Activated CD4-positive, alpha-beta T cell treated with anti-CD3 and anti-CD28 coated beads, Interleukin-2, amount 50 U/mL, for 48 hours (primary cell): Measurements from ENCODE around the gene FOXG1.

Experiments used
- DNase-seq, 2 experiments: peaks; one replicate each; pipeline ENCODE4 v3.0.0-alpha.2; 2020

The FOXG1 gene

GRCh38 chr14:28766469-28766955 is at the start of gene FOXG1:
FOXG1 (plus strand) TSS chr14:28766787; CDS start chr14:28767280, 493 bp downstream.
- no peak for DNase-seq

GRCh38 chr14:28719130-28719529 is 47.5 kb upstream of the FOXG1 start:
- no peak for DNase-seq

GRCh38 chr14:28731358-28731757 is 35.2 kb upstream of the FOXG1 start:
- no peak for DNase-seq

- DNase-seq = no peak
Observed at GRCh38 chr14:28742171-28742846, 24.3 kb upstream of the FOXG1 start.

GRCh38 chr14:28744126-28744525 is 22.5 kb upstream of the FOXG1 start:
- no peak for DNase-seq

GRCh38 chr14:28745176-28745575 is 21.4 kb upstream of the FOXG1 start:
- no peak for DNase-seq

- DNase-seq = no peak
Observed at GRCh38 chr14:28746247-28746646, 20.3 kb upstream of the FOXG1 start.

GRCh38 chr14:28751467-28752058 is 15.0 kb upstream of the FOXG1 start:
- no peak for DNase-seq

- no peak for DNase-seq
Observed at GRCh38 chr14:28754209-28754985, 12.2 kb upstream of the FOXG1 start.

GRCh38 chr14:28755198-28755815 is 11.3 kb upstream of the FOXG1 start:
- no peak for DNase-seq

- DNase-seq = no peak
Observed at GRCh38 chr14:28755884-28756268, 10.7 kb upstream of the FOXG1 start.

- no peak for DNase-seq
Observed at GRCh38 chr14:28756269-28756883, 10.2 kb upstream of the FOXG1 start.

- DNase-seq = no peak
Observed at GRCh38 chr14:28756884-28757570, 9.6 kb upstream of the FOXG1 start.

- no peak for DNase-seq
Observed at GRCh38 chr14:28757786-28758185, 8.8 kb upstream of the FOXG1 start.

GRCh38 chr14:28758253-28758884 is 8.2 kb upstream of the FOXG1 start:
- DNase-seq = no peak

GRCh38 chr14:28758885-28759652 is 7.5 kb upstream of the FOXG1 start:
- DNase-seq = no peak

GRCh38 chr14:28759653-28760313 is 6.8 kb upstream of the FOXG1 start:
- DNase-seq = no peak

GRCh38 chr14:28760431-28760996 is 6.1 kb upstream of the FOXG1 start:
- DNase-seq = no peak

GRCh38 chr14:28761438-28762291 is 4.9 kb upstream of the FOXG1 start:
- no peak for DNase-seq
